Heart left ventricle (tissue), 16 donors: ENCODE measurements around the gene SOBP. TPM values are rescaled to one million over a fixed set of nuclear protein-coding genes. Genes with fewer than 3 reads are reported as not detected.
A peak's percentile ranks its signal among the peaks of the same experiment; 100 is the strongest.

Experiments used
- ATAC-seq, 4 donors: fragments of 200-7000 bp; cut with Tn5 transposase; one replicate each; pipeline ENCODE4 v1.9.1; 2020 to 2022; ENCODE audit warnings: moderate library complexity in 4 of 4, mild to moderate bottlenecking in 3 of 4, moderate number of reproducible peaks in 1 of 4
- DNase-seq, 5 donors: peaks; one replicate each; pipeline ENCODE4 v3.0.0-alpha.2; 2020
- H3K27ac ChIP-seq, 12 donors: fragments of 200-600 bp; sonication (generic) in 4 of 12; one replicate each; pipeline versions ENCODE4 v1.5.0 to v1.8.0; 2016 to 2022; ENCODE audit warnings: mild to moderate bottlenecking in 2 of 12
- H3K27me3 ChIP-seq, 9 donors: fragments of 200-600 bp; sonication (generic) in 2 of 9; one replicate each; pipeline versions ENCODE4 v1.5.1 to v1.8.0; 2016 to 2022; ENCODE audit warnings: mild to moderate bottlenecking in 3 of 9
- H3K36me3 ChIP-seq, 9 donors: fragments of 200-600 bp; sonication (generic) in 2 of 9; one replicate each; pipeline versions ENCODE4 v1.5.0 to v1.8.0; 2018 to 2022; ENCODE audit warnings: mild to moderate bottlenecking in 2 of 9
- H3K4me1 ChIP-seq, 12 donors: fragments of 200-600 bp; sonication (generic) in 4 of 12; one replicate each; pipeline versions ENCODE4 v1.5.0 to v1.8.0; 2016 to 2022; ENCODE audit warnings: mild to moderate bottlenecking in 3 of 12
- H3K4me3 ChIP-seq, 12 donors: fragments of 200-600 bp; sonication (generic) in 4 of 12; one replicate each; pipeline versions ENCODE4 v1.5.0 to v1.8.0; 2017 to 2022; ENCODE audit warnings: mild to moderate bottlenecking in 9 of 12, moderate library complexity in 4 of 12
- H3K9me3 ChIP-seq, 12 donors: fragments of 200-600 bp; sonication (generic) in 4 of 12; one replicate each; pipeline versions ENCODE4 v1.5.0 to v1.8.0; 2016 to 2022; ENCODE audit warnings: mild to moderate bottlenecking in 1 of 12
- POLR2A ChIP-seq, 2 donors: fragments of 450-650 bp; IDR thresholded peaks; one replicate each; pipeline ENCODE4 v1.6.1; 2017; ENCODE audit warnings: antibody characterized with exemption in 2 of 2, mild to moderate bottlenecking in 2 of 2, moderate library complexity in 2 of 2
- WGBS, 4 donors: extraction: QIAGEN DNeasy Blood & Tissue Kit in 2 of 4; methylation state at CpG; one replicate each; pipeline versions ENCODE4 v1.1.5 to v1.1.7; 2013 to 2018; 5-methylcytosine and 5-hydroxymethylcytosine counted together
- intact Hi-C, 10 donors: fragments of 100-400 bp; cut with DNase I; formaldehyde crosslinking; loops; one replicate each; pipeline versions ENCODE4 v1.11.1 to v1.14.2; 2022
- polyA plus RNA-seq, 2 donors: library from polyadenylated mRNA; stranded (reverse); fragments of 200-250 nt; gene quantifications; one replicate each; pipeline ENCODE4 v1.2.3, GENCODE V29; 2013
- total RNA-seq, 9 donors: library from RNA; depleted of rRNA in 2 of 9; stranded (reverse); fragments of >200 nt in 2 of 9; fragmentation: NEBNext Ultra II Directional in 3 of 9; extraction: Animal tissue kit (Norgen Biotek cat#: 25700) in 3 of 9; gene quantifications; one replicate each; pipeline versions ENCODE4 v1.1.0 to v1.2.4, GENCODE V29; 2016 to 2023
- TF ChIP-seq, protein P1 (sequence below), 12 donors: fragments of 200-600 bp; sonication (generic) in 4 of 12; IDR thresholded peaks; one replicate each; pipeline versions ENCODE4 v1.5.0 to v1.8.0; 2018 to 2022; ENCODE audit warnings: antibody characterized with exemption in 12 of 12, mild to moderate bottlenecking in 5 of 12
- donor health status: ischemic (EF 13 %, LVEDD 7.1; RV severe dilation, severe dysfunction).
- donor health status: healthy with polysubstance abuse.
- donor health status: DM: no; HTN: yes; CAD: no.
- donor health status: DM: no; HTN: no; CAD: no.
- donor health status: ischemic (EF 25% LVEDD 6.9; RV normal size, moderate dysfunction).
- donor health status: ischemic (EF 25% LVEDD 5.7; RV mildly dilated, moderate dysfunction).
- donor health status: healthy.
- donor health status: DM: yes; HTN: yes; CAD: no.
- donor health status: ischemic (EF 35%, LVEDD 5.7; RV mildly dilated, moderate dysfunction).
- donor health status: nonischemic (EF 11% LVEDD 7.7; RV severe dilation, severe dysfunction).
- donor health status: DM: yes; HTN: yes; CAD: no.
- donor health status: PGD.
- donor health status: ischemic (EF 29% LVEDD 5.4; RV normal size, mild dysfunction).
- donor health status: nonischemic (EF 23%, LVEDD 6.1; RV moderate dilation, normal function).

The SOBP gene
- total and polyA plus RNA-seq, 11 donors: 10.6 to 24.9 (median 16.4) TPM

DNA sequence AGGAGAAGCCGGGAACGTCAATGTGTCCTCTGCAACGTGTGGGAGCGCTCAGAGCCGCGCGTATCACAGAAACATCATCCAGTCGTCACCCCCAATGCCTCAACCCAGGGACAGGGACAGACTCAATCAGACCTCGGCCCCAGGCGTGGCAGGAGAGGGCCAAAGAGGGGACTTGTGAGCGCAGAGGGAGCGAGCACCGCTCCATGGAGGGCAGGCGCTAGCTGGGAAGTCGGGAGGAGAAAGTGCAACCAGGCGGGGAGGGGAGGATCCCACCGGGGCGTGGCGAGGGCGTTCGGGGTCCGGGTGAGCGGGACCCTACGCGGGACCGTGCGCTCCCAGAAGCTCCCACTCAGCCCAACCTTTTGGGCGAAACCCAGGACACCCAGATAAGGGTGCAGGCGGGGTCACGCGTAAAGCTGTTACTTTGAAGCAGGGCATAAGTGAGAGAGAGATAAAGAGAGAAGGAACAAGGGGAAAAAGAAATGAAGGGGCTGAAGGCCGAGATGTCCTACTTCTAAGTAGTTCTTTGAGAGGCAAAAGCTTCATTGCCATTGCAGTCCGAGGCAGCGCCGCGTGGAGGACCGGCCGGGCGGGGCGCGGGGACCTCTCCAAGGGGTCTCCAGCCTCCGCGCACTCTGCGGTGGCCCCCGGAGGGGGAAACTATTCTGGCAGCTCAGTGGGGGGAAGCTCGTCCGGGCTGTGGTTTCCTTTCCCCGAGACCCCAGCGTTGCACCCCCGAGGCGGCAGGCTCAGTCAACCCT is 862 bp upstream of the SOBP start:
- no peaks in the 10 kb centered on the region for H3K36me3 ChIP-seq
- H3K4me1 ChIP-seq: peaks cover 0 to 41% (median 14%) of the 10 kb centered on the region in 12 donors
- peak overlapping the region; percentile 60 to 96 (median 82) for H3K4me3 ChIP-seq
- ATAC-seq (peak in 3 of 4 donors; percentile 30 to 52 (median 35)), DNase-seq (peak; percentile 56 to 81 (median 60))
- intact Hi-C loops: loop anchor here in 3 of 10 donors (1.0 to 10.0 kb wide), 3 partner anchors 30 to 166 kb away; partner anchors contain the start of gene PDSS2 (in 2 of the 3)
- TF ChIP-seq, protein P1, sequence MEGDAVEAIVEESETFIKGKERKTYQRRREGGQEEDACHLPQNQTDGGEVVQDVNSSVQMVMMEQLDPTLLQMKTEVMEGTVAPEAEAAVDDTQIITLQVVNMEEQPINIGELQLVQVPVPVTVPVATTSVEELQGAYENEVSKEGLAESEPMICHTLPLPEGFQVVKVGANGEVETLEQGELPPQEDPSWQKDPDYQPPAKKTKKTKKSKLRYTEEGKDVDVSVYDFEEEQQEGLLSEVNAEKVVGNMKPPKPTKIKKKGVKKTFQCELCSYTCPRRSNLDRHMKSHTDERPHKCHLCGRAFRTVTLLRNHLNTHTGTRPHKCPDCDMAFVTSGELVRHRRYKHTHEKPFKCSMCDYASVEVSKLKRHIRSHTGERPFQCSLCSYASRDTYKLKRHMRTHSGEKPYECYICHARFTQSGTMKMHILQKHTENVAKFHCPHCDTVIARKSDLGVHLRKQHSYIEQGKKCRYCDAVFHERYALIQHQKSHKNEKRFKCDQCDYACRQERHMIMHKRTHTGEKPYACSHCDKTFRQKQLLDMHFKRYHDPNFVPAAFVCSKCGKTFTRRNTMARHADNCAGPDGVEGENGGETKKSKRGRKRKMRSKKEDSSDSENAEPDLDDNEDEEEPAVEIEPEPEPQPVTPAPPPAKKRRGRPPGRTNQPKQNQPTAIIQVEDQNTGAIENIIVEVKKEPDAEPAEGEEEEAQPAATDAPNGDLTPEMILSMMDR (IDR thresholded peaks at IDR 0.05): peak in 1 of 12 donors; percentile 7
- no peak for TF ChIP-seq POLR2A (IDR thresholded peaks at IDR 0.05)
- H3K27me3 ChIP-seq: peaks cover 0 to 45% (median 0%) of the 10 kb centered on the region in 9 donors
- H3K27ac ChIP-seq: peak overlapping the region in 11 of 12 donors; percentile 63 to 90 (median 80)
- 0 to 1% (median 0%) methylated on average over 45 to 51 of the region's 51 CpGs for WGBS, 4 donors
- no peaks in the 10 kb centered on the region for H3K9me3 ChIP-seq

DNA sequence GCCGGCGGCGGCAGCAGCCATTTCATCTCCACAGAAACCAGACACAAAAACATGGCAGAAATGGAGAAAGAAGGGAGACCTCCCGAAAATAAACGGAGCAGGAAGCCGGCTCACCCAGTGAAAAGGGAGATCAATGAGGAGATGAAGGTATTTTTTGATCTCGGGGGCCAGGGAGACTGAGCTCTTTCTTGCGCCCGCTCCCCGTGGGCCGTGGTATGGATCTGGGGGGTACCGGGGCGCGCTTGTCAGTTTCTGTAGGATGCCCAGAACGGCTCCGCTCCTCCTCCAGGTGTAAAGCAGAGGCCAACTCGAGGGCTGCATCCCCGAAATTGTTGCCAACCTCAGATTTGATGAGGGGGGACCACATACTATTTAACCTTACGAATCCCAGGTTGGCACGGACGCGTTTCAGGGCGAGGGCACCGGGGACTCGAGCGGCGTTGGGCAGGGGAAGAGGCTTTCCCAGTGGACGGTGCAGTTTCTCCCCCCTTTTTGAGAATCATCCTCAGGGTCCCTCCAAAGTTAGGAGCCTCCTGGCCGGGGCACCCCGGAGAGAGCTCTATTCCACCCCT is 735 bp downstream of the SOBP start:
- no peak for ATAC-seq

DNA sequence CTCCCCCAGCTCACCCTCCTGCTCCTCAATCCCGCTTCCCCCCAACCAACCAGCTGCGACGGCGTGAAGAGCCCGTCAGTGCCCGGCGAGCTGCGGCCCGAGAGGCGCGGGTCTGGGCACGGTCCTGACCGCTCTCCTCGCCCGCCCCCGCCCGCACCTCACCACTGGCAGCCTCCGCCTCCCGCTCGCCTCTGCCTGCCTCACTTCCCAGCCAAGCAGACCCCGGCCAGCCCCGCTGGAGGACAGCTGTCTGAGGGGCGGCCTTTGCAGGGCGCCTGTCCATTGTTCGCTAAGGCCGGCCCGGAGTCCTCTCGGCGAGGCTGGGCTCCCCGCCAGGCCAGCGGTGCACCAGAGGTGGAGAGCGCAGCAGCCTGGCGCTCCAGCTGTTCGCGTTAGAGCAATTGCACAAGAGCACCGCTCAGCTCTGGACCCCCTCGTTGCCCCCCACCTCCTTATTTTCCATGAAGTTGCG is 1.3 kb downstream of the SOBP start:
- Histone ChIP-seq H3K9me3 (no peaks in the 10 kb centered on the region), H3K27me3 (peaks cover 0 to 45% (median 0%) of the 10 kb centered on the region in 9 donors), H3K36me3 (no peaks in the 10 kb centered on the region), H3K4me1 (peaks cover 3 to 62% (median 30%) of the 10 kb centered on the region in 12 donors), H3K4me3 (peak overlapping the region; percentile 58 to 96 (median 82)), H3K27ac (peak overlapping the region; percentile 48 to 90 (median 82))
- intact Hi-C loops: loop anchor here (2.0 to 10.0 kb wide), 10 partner anchors 32 to 184 kb away; partner anchors contain the start of gene PDSS2 (in 1 of the 10)
- 0 to 1% (median 1%) methylated on average over 21 to 38 of the region's 38 CpGs for WGBS, 4 donors
- no peak for TF ChIP-seq POLR2A (IDR thresholded peaks at IDR 0.05)
- TF ChIP-seq, protein P1 (IDR thresholded peaks at IDR 0.05): no peak
- DNase-seq: peak; percentile 78 to 90 (median 82)
- peak in 3 of 4 donors; percentile 52 to 66 (median 64) for ATAC-seq

More for the DNA sequence above, 735 bp downstream of the SOBP start:
- Histone ChIP-seq H3K4me1 (peaks cover 0 to 57% (median 25%) of the 10 kb centered on the region in 12 donors), H3K27me3 (peaks cover 0 to 45% (median 0%) of the 10 kb centered on the region in 9 donors), H3K36me3 (no peaks in the 10 kb centered on the region), H3K4me3 (peak overlapping the region; percentile 58 to 96 (median 82)), H3K27ac (peak overlapping the region; percentile 48 to 90 (median 82)), H3K9me3 (no peaks in the 10 kb centered on the region)
- 0 to 1% (median 1%) methylated on average over 25 to 30 of the region's 30 CpGs for WGBS, 4 donors
- DNase-seq: peak in 4 of 5 donors; percentile 17 to 61 (median 27)
- no peak for TF ChIP-seq POLR2A (IDR thresholded peaks at IDR 0.05)
- TF ChIP-seq, protein P1 (IDR thresholded peaks at IDR 0.05): no peak
- intact Hi-C loops: loop anchor here (2.0 to 10.0 kb wide), 10 partner anchors 32 to 184 kb away; partner anchors contain the start of gene PDSS2 (in 1 of the 10)
